KMS-11 (cell line): Measurements from ENCODE around the gene LBX1.

Experiments
- H2AFZ ChIP-seq: fragments of 200-600 bp; sonication (generic); 2 replicates; pipeline ENCODE4 v1.6.1; 2016; ENCODE audit warnings: antibody characterized with exemption, mixed run types, low read depth
- H3K27ac ChIP-seq: fragments of 200-600 bp; sonication (generic); 2 replicates; pipeline ENCODE4 v1.6.1; 2016; ENCODE audit warnings: mild to moderate bottlenecking, mixed run types
- H3K27me3 ChIP-seq: fragments of 200-600 bp; sonication (generic); 2 replicates; pipeline ENCODE4 v1.6.1; 2017; ENCODE audit warnings: mild to moderate bottlenecking, low read depth, mixed run types, moderate library complexity; ENCODE audit not compliant: insufficient read depth
- H3K36me3 ChIP-seq: fragments of 200-600 bp; sonication (generic); 2 replicates; pipeline ENCODE4 v1.6.1; 2017; ENCODE audit warnings: mild to moderate bottlenecking, mixed run types; ENCODE audit not compliant: insufficient read depth
- H3K4me1 ChIP-seq: fragments of 200-600 bp; sonication (generic); 2 replicates; pipeline ENCODE4 v1.6.1; 2016; ENCODE audit warnings: mild to moderate bottlenecking, low read depth, mixed run types; ENCODE audit not compliant: poor library complexity, severe bottlenecking
- H3K4me2 ChIP-seq: fragments of 200-600 bp; sonication (generic); 2 replicates; pipeline ENCODE4 v1.7.0; 2016; ENCODE audit warnings: mild to moderate bottlenecking, mixed run types
- H3K4me3 ChIP-seq: fragments of 200-600 bp; sonication (generic); IDR thresholded peaks from 2 replicates; pipeline ENCODE4 v1.6.1; 2017; ENCODE audit warnings: low read depth, low read length, mixed read lengths; ENCODE audit not compliant: insufficient read depth
- H3K79me2 ChIP-seq: fragments of 200-600 bp; sonication (generic); 2 replicates; pipeline ENCODE4 v1.6.1; 2016; ENCODE audit warnings: low read depth, mixed run types; ENCODE audit not compliant: insufficient read depth
- H3K9ac ChIP-seq: fragments of 200-600 bp; sonication (generic); 2 replicates; pipeline ENCODE4 v1.6.1; 2016; ENCODE audit warnings: mild to moderate bottlenecking, mixed run types
- H4K20me1 ChIP-seq: fragments of 200-600 bp; sonication (generic); 2 replicates; pipeline ENCODE4 v1.6.1; 2016; ENCODE audit warnings: mild to moderate bottlenecking, mixed run types; ENCODE audit not compliant: insufficient read depth
- CTCF ChIP-seq: fragments of 200-600 bp; sonication (generic); conservative IDR thresholded peaks from 2 replicates; pipeline ENCODE4 v1.6.1; 2017; ENCODE audit warnings: low read depth, mild to moderate bottlenecking, antibody characterized with exemption, low read length, moderate library complexity, mixed read lengths

Gene LBX1

DNA sequence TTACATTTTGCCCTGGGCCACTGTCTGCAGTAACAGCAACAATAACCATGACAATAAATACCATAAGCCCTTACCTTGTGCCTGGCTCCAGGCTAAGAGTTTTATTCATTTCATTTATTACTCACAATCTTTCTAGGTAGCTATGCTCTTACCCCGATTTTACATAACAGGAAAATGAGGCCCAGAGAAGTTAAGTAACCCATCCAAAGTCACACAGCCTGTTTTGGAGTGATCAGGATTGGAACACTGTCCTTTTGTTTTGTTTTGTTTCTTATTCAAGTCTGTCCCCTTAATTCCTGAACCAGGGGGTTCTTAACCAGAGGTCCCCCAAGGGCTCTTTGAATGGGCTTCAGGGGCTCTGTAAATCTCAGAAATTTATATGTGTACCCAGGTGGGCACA, 4.2 kb upstream of the LBX1 start:
- no peaks in the 10 kb centered on the region for H3K4me1 ChIP-seq
- no peak overlapping the region for H3K4me2 ChIP-seq
- H3K36me3 ChIP-seq, result no peaks in the 10 kb centered on the region
- H3K79me2 ChIP-seq, result no peaks in the 10 kb centered on the region
- H3K27ac ChIP-seq, result no peak overlapping the region
- no peak overlapping the region for H3K4me3 ChIP-seq
- H3K9ac ChIP-seq, result no peak overlapping the region
- H4K20me1 ChIP-seq, result no peaks in the 10 kb centered on the region
- no peak for TF ChIP-seq CTCF
- H2AFZ ChIP-seq, result no peak overlapping the region
- H3K27me3 ChIP-seq, result peaks cover 12% of the 10 kb centered on the region; the same call in 1 of the 2 replicates

DNA sequence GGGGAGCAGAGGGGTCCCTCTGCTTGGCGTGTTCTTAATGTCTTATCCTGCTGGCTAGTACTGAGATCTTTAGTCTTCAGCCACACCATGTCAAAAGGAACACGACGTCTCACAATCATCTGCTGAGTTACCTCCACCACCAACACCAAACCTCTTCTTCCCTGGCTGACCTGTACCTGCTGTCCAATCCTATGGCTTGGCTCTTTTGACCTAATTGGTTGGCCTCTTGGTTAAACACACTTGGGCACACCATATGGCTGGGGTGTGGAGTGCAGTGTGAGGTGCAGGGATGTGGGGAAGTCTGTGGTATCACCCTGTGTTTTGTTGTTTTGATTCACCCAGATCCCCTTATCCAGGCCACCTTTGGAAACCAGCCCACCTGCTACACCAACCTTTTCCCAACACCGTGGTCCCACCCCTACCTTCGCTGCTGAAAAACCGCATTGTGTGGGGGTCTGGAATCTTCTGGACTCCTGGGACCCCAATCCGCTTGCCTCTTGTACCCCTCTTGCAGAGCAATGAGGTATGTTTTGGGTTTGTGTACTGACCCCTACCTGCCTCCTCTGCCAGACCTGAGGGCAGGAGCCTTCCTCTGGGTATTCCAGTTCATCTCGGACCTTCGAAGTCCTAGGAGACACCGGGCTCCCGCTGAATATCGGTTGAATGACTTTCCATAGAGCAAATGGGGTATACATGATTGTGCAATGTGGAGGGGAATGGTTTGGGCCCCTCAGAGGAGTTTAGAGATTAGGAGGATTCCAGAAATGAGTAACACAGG, 2.8 kb upstream of the LBX1 start:
- no peaks in the 10 kb centered on the region for H3K36me3 ChIP-seq
- no peak overlapping the region for H3K9ac ChIP-seq
- H3K4me3 ChIP-seq, result no peak overlapping the region
- H2AFZ ChIP-seq, result no peak overlapping the region
- H4K20me1 ChIP-seq, result no peaks in the 10 kb centered on the region
- no peaks in the 10 kb centered on the region for H3K4me1 ChIP-seq
- H3K79me2 ChIP-seq, result no peaks in the 10 kb centered on the region
- no peak overlapping the region for H3K27ac ChIP-seq
- no peak for TF ChIP-seq CTCF
- H3K27me3 ChIP-seq, result peaks cover 23% of the 10 kb centered on the region
- H3K4me2 ChIP-seq, result no peak overlapping the region

- Histone ChIP-seq H3K4me2 (no peak overlapping the region), H2AFZ (no peak overlapping the region), H3K9ac (no peak overlapping the region), H3K79me2 (no peaks in the 10 kb centered on the region), H3K27me3 (peaks cover 31% of the 10 kb centered on the region), H3K36me3 (no peaks in the 10 kb centered on the region), H4K20me1 (no peaks in the 10 kb centered on the region), H3K4me3 (no peak overlapping the region), H3K4me1 (peaks cover 5% of the 10 kb centered on the region), H3K27ac (no peak overlapping the region)
- no peak for TF ChIP-seq CTCF
These were observed 1.8 kb upstream of the LBX1 start for GRCh38 chr10:101231092-101231491.

- H3K27me3 ChIP-seq, result peaks cover 37% of the 10 kb centered on the region
- no peak overlapping the region for H3K4me3 ChIP-seq
- no peak overlapping the region for H3K9ac ChIP-seq
- no peak for TF ChIP-seq CTCF
- H4K20me1 ChIP-seq, result no peaks in the 10 kb centered on the region
- H3K4me1 ChIP-seq, result peaks cover 9% of the 10 kb centered on the region
- no peak overlapping the region for H3K27ac ChIP-seq
- H2AFZ ChIP-seq, result no peak overlapping the region
- no peaks in the 10 kb centered on the region for H3K79me2 ChIP-seq
- H3K36me3 ChIP-seq, result no peaks in the 10 kb centered on the region
- no peak overlapping the region for H3K4me2 ChIP-seq
These were observed 1.1 kb upstream of the LBX1 start for GRCh38 chr10:101230183-101230917.
